HG02885 (cell line): ENCODE measurements around the gene DYNLL2.
"Not testable (repeated sequence)": the region's sequence is repeated elsewhere in the genome, so short reads cannot be mapped to it uniquely, and the experiment has no call there.

Experiments used
- ATAC-seq: cut with Tn5 transposase; IDR thresholded peaks from one replicate; pipeline ENCODE4 v1.9.1; 2021; ENCODE audit warnings: mild to moderate bottlenecking; ENCODE audit not compliant: unreplicated experiment, poor library complexity

The DYNLL2 gene

GRCh38 chr17:58082870-58083490 is at the start of gene DYNLL2:
DYNLL2 (plus strand) TSS chr17:58083419; CDS start chr17:58087091, 3,672 bp downstream.
- peak; percentile 72 for ATAC-seq

DNA sequence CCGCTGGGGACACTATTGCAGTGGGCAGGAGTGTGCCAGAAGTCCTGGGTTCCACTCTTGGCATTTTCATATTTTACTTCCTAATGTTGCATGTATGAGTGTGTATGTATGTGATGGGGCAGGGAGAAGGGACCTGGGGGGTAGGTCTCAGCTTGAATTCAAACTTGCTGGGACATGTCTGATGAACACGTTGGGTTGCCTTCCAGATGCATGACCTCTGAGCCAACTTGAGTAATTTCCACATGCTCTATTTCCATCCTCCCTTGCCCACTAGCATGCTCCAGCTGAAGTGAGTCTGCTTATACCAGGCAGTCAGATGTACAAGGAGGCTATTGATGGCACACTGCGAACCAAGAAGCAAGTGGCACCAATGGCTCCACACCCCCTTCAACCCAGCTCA is 43.2 kb upstream of the DYNLL2 start:
- ATAC-seq, result no peak

GRCh38 chr17:58040386-58040785 is 42.8 kb upstream of the DYNLL2 start:
- ATAC-seq, result no peak

- no peak for ATAC-seq
Measured at GRCh38 chr17:58041161-58041560, 42.1 kb upstream of the DYNLL2 start.

GRCh38 chr17:58043221-58044181 is 39.7 kb upstream of the DYNLL2 start:
- no peak for ATAC-seq

DNA sequence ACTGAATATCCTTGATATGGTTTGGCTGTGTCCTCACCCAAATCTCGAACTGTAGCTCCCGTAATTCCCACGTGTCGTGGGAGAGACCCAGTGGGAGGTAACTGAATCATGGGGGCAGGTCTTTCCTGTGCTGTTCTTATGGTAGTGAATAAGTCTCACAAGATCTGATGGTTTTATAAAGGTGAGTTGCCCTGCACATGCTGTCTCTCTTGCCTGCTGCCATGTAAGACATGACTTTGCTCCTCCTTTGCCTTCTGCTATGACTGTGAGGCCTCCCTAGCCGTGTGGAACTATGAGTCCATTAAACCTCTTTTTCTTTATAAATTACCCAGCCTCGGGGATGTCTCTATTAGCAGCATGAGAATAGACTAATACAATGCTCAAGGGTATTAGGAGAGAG is 39.0 kb upstream of the DYNLL2 start:
- ATAC-seq, result not testable (repeated sequence)

GRCh38 chr17:58046239-58047094 is 36.8 kb upstream of the DYNLL2 start:
- ATAC-seq, result no peak

DNA sequence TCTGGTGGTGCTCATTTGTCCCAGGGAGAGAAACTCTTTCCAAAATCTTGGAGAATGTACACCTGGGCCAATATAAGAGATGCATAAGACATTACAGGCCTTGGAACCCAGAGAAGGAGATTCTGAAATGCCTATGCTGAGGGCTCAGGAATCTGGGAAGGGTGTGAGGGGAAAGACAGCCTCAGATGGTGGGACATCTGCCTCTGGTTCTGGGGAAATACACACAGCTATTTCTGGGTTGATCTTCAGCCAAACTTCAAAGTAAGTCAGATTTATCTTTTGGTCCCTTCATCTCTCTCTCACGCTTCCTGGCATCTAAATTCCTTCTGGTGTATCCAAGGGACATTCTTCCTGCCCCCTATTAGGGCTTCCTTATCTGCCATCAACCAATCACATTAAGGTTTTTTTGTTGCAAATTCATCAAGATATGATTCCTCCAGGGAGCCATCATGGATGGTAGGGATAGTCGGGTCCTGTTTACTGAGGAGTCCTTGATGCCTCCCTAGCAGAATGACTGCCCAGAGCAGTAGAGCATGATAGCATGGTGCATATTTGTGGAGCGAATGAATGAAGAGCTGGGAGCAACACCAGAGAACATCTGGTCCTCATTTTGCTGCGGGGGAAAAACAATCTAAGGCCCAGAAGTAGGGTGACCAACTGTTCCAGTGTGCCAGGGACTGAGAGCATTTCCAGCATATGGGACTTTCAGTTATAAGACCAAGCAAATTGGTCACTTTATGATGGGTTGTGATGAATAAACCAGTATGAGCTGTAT is 35.7 kb upstream of the DYNLL2 start:
- ATAC-seq, result no peak

- ATAC-seq, result no peak
Measured at GRCh38 chr17:58049533-58049932, 33.7 kb upstream of the DYNLL2 start.

DNA sequence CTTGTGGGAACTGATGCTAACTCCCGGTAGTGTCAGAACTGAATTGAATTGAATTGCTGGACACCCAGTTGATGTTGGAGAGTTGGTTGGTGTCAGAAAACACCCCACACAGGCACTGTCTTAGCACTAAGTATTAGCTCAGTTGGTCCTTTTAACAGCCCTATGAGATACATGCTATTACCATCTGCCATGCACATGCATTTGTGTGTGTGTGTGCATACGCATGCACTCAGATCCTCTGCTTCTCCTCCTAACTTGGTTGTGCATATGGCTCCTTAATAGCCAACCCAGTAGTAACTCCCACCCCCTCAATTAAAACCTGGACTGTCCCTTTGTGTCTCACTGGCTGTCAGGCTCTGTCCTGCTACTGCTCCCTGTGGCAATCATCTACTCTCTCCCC is 32.3 kb upstream of the DYNLL2 start:
- no peak for ATAC-seq

- no peak for ATAC-seq
Measured at GRCh38 chr17:58051468-58051867, 31.8 kb upstream of the DYNLL2 start.

DNA sequence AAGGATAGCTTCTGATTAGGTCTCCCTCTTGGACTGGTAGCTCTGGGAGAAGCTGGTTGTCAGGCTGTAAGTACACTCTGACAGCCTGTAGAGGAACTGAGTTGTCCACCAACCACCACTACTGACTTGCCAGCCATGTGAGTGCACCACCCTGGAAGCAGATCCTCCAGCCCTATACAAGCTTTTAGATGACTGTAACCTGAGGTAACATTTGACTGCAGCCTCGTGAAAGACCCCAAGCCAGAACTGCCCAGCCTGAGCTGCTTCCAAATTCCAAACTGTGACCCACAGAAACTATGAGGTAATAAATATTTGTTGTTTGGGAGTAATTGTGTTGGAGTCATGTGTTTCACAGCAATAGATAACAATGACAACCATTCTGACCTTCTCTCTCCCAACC is 30.8 kb upstream of the DYNLL2 start:
- no peak for ATAC-seq

GRCh38 chr17:58052945-58053715 is 30.1 kb upstream of the DYNLL2 start:
- ATAC-seq, result no peak

DNA sequence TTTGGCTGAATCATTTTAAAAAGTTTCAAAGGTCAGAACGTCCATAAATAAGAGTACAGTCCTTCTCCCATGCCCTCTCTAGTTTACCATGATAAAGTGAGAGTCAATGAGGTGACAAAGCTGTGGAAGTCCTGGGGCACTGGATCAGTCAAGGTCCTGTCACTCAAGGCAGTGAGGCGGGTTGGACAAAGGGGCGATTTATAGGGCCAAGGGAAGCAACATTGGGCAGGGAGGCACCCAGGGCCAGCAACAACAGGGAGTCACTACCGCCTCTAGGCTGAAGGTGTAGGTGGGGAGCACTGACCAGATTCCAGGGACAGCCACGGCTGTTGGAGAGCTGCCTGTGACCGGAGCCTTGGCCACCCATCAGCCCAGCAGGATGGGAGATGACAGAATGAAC is 28.6 kb upstream of the DYNLL2 start:
- ATAC-seq, result no peak

DNA sequence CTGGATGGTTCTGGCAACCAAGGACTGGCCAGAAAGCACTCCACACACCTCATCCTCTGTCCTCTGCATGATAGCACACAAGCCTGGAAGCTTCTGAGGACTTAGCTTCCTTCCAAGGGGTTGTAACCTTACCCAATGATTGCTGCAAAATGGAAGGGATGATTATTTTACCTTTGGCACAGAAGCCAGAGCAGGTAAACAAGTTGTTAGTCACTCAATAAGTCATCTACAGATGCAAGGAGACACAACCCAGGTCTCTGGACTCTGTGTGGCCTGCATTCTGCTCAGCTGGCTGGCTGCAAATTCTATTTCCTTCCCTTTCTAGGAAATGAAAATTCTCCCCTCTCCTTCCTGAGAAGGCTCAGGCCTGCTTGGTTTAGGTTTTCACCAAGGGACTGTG is 26.7 kb upstream of the DYNLL2 start:
- ATAC-seq, result no peak

GRCh38 chr17:58059141-58059540 is 24.1 kb upstream of the DYNLL2 start:
- no peak for ATAC-seq

- ATAC-seq, result no peak
Measured at GRCh38 chr17:58060596-58061191, 22.5 kb upstream of the DYNLL2 start.

GRCh38 chr17:58061672-58062071 is 21.5 kb upstream of the DYNLL2 start:
- no peak for ATAC-seq

GRCh38 chr17:58065238-58065637 is 18.0 kb upstream of the DYNLL2 start:
- ATAC-seq, result no peak
